Measurements from ENCODE around the gene MAN1A2. TPM values are rescaled to one million over a fixed set of nuclear protein-coding genes. Genes with fewer than 3 reads are reported as not detected.

The MAN1A2 gene
- total RNA-seq, 1 donor from 2014 or later = 42.7 TPM

- Mint-ChIP-seq H3K9me3 (ENCODE audit: low read depth) (no peaks in the 10 kb centered on the region), H3K36me3 (ENCODE audit: low read depth) (no peaks in the 10 kb centered on the region), H3K4me1 (ENCODE audit: low read depth) (no peaks in the 10 kb centered on the region), H3K27me3 (ENCODE audit: low read depth) (no peaks in the 10 kb centered on the region), H3K27ac (ENCODE audit: unreplicated experiment) (no peak overlapping the region), H3K4me3 (ENCODE audit: unreplicated experiment) (no peak overlapping the region)
- no peak for TF ChIP-seq CTCF (IDR thresholded peaks at IDR 0.05)
- DNase-seq (ENCODE audit: low spot score) = no peak
Observed at GRCh38 chr1:117336088-117336817, 31.0 kb upstream of the MAN1A2 start.

- no peak overlapping the region for H3K4me3 Mint-ChIP-seq (ENCODE audit: unreplicated experiment)
- no peak for TF ChIP-seq CTCF (IDR thresholded peaks at IDR 0.05)
- H3K27me3 Mint-ChIP-seq (ENCODE audit: low read depth) = peaks cover 3% of the 10 kb centered on the region
- H3K36me3 Mint-ChIP-seq (ENCODE audit: low read depth) = no peaks in the 10 kb centered on the region
- H3K4me1 Mint-ChIP-seq (ENCODE audit: low read depth) = no peaks in the 10 kb centered on the region
- no peak overlapping the region for H3K27ac Mint-ChIP-seq (ENCODE audit: unreplicated experiment)
- no peak for DNase-seq (ENCODE audit: low spot score)
- no peaks in the 10 kb centered on the region for H3K9me3 Mint-ChIP-seq (ENCODE audit: low read depth)
Observed at GRCh38 chr1:117339866-117340700, 27.2 kb upstream of the MAN1A2 start.

- no peak overlapping the region for H3K27ac Mint-ChIP-seq (ENCODE audit: unreplicated experiment)
Observed at GRCh38 chr1:117341123-117341522, 26.1 kb upstream of the MAN1A2 start.

GRCh38 chr1:117342397-117342796 is 24.9 kb upstream of the MAN1A2 start:
- Mint-ChIP-seq H3K9me3 (ENCODE audit: low read depth) (no peaks in the 10 kb centered on the region), H3K4me1 (ENCODE audit: low read depth) (no peaks in the 10 kb centered on the region), H3K36me3 (ENCODE audit: low read depth) (no peaks in the 10 kb centered on the region), H3K27me3 (ENCODE audit: low read depth) (peaks cover 3% of the 10 kb centered on the region), H3K27ac (ENCODE audit: unreplicated experiment) (no peak overlapping the region), H3K4me3 (ENCODE audit: unreplicated experiment) (no peak overlapping the region)
- no peak for DNase-seq (ENCODE audit: low spot score)
- TF ChIP-seq CTCF (IDR thresholded peaks at IDR 0.05) = no peak

More at GRCh38 chr1:117341123-117341522, 26.1 kb upstream of the MAN1A2 start:
- Mint-ChIP-seq H3K4me1 (ENCODE audit: low read depth) (no peaks in the 10 kb centered on the region), H3K4me3 (ENCODE audit: unreplicated experiment) (no peak overlapping the region), H3K9me3 (ENCODE audit: low read depth) (no peaks in the 10 kb centered on the region), H3K36me3 (ENCODE audit: low read depth) (no peaks in the 10 kb centered on the region), H3K27me3 (ENCODE audit: low read depth) (peaks cover 3% of the 10 kb centered on the region)
- no peak for DNase-seq (ENCODE audit: low spot score)
- no peak for TF ChIP-seq CTCF (IDR thresholded peaks at IDR 0.05)

GRCh38 chr1:117346206-117346928 is 20.9 kb upstream of the MAN1A2 start:
- no peak for DNase-seq (ENCODE audit: low spot score)
- no peak overlapping the region for H3K4me3 Mint-ChIP-seq (ENCODE audit: unreplicated experiment)
- no peaks in the 10 kb centered on the region for H3K4me1 Mint-ChIP-seq (ENCODE audit: low read depth)
- H3K27me3 Mint-ChIP-seq (ENCODE audit: low read depth) = peaks cover 3% of the 10 kb centered on the region
- no peaks in the 10 kb centered on the region for H3K36me3 Mint-ChIP-seq (ENCODE audit: low read depth)
- H3K9me3 Mint-ChIP-seq (ENCODE audit: low read depth) = no peaks in the 10 kb centered on the region
- no peak overlapping the region for H3K27ac Mint-ChIP-seq (ENCODE audit: unreplicated experiment)
- TF ChIP-seq CTCF (IDR thresholded peaks at IDR 0.05) = no peak

Measured in chondrocyte (in vitro differentiated cells).